Measurements from ENCODE around the gene CFAP107. TPM values are rescaled to one million over a fixed set of nuclear protein-coding genes. Genes with fewer than 3 reads are reported as not detected.
"Not testable (repeated sequence)": the region's sequence is repeated elsewhere in the genome, so short reads cannot be mapped to it uniquely, and the experiment has no call there.

The CFAP107 gene
- total RNA-seq, 1 donor from 2014 or later = not detected

DNA sequence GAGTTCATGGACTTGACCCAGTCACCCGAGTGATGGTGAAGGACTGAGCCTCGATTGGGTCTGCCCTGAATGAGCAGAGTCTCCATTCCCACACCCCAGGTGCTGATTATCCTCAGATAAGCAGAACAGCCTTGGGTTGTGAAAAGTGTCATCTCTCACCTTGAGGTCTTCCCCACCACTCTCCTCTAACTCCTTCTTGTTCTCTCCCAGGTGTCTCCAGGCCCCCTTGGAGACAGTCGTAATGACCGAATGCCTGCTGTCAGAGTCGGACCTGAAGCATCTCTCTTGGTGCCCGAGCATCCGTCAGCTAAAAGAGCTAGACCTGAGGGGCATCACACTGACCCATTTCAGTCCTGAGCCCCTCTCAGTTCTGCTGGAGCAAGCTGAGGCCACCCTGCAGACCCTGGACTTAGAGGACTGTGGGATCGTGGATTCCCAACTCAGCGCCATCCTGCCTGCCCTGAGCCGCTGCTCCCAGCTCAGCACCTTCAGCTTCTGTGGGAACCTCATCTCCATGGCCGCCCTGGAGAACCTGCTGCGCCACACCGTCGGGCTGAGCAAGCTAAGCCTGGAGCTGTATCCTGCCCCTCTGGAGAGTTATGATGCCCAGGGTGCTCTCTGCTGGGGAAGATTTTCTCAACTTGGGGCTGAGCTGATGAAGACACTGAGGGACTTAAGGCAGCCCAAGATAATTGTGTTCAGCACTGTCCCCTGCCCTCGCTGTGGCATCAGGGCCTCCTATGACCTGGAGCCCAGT, 31.0 kb downstream of the CFAP107 start:
- Mint-ChIP-seq H3K27me3 (no peaks in the 10 kb centered on the region), H3K9me3 (no peaks in the 10 kb centered on the region), H3K36me3 (ENCODE audit: low read depth) (no peaks in the 10 kb centered on the region), H3K27ac (no peak overlapping the region), H3K4me1 (no peaks in the 10 kb centered on the region), H3K4me3 (no peak overlapping the region)
- DNase-seq = no peak
- intact Hi-C loops (cut with micrococcal nuclease) = no loop called here

DNA sequence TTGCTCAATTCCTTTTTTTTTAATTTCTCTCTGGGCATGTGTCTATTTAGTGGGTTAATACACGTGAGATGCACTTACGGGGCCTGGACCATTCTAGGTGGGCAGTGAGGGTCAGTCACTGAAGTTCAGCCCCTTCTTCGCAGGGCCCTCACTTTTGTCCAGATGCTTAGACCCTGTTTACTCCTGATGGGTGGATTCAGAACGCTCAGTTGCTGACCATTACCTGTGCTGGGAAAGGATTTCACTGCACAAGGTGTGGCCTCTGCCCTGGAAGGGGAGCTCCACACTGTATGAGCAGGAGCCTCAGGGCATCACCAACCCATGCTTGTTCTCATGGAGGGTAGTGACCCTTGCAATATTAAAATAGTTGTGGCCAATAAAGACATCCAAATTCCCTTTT, 32.1 kb downstream of the CFAP107 start:
- no peak overlapping the region for H3K4me3 Mint-ChIP-seq
- H3K27me3 Mint-ChIP-seq = no peaks in the 10 kb centered on the region
- intact Hi-C loops (cut with micrococcal nuclease) = no loop called here
- H3K9me3 Mint-ChIP-seq = no peaks in the 10 kb centered on the region
- DNase-seq = no peak
- H3K27ac Mint-ChIP-seq = no peak overlapping the region
- no peaks in the 10 kb centered on the region for H3K36me3 Mint-ChIP-seq (ENCODE audit: low read depth)
- H3K4me1 Mint-ChIP-seq = no peaks in the 10 kb centered on the region

DNA sequence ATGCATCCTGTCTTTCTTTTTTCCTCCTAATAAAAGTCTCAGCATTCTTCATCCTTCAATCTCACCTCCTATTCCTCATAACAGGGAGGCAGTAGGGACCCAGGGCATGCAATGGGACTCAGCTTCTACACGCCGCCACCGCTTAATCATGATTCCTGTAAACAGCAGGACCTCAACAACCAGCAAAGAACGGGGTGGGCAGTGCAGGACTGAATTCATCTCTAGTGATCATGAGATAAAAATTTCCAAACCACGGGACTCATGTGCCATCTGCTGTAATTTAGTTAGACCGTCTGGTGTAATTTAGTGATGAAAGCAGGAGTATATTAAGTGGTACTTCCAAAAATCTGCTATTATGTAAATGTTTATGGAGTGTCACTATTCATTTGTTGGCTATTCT, 32.9 kb downstream of the CFAP107 start:
- Mint-ChIP-seq H3K4me1 (no peaks in the 10 kb centered on the region), H3K4me3 (no peak overlapping the region), H3K9me3 (no peaks in the 10 kb centered on the region), H3K36me3 (ENCODE audit: low read depth) (no peaks in the 10 kb centered on the region), H3K27me3 (no peaks in the 10 kb centered on the region), H3K27ac (no peak overlapping the region)
- no peak for DNase-seq
- intact Hi-C loops (cut with micrococcal nuclease) = no loop called here

DNA sequence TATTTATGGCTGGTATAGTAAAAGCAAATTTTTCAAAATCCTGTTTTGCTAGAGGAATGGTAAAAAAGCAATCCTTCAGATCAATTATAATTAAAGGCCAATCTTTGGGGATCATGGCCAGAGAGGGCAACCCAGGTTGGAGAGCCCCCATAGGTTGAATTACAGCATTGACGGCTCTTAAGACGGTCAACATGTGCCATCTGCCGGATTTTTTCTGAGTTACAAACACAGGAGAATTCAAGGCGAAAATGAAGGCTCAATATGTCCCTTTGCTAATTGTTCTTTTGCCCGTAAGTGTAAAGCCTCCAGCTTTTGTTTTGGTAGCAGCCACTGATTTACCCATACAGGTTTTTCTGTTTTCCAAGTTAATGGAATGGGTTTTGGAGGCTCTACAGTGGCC, 35.5 kb downstream of the CFAP107 start:
- H3K9me3 Mint-ChIP-seq; DNase-seq; H3K4me1 Mint-ChIP-seq; H3K36me3 Mint-ChIP-seq (ENCODE audit: low read depth); H3K27me3 Mint-ChIP-seq; H3K4me3 Mint-ChIP-seq; intact Hi-C loops (cut with micrococcal nuclease); H3K27ac Mint-ChIP-seq: not testable (repeated sequence)

DNA sequence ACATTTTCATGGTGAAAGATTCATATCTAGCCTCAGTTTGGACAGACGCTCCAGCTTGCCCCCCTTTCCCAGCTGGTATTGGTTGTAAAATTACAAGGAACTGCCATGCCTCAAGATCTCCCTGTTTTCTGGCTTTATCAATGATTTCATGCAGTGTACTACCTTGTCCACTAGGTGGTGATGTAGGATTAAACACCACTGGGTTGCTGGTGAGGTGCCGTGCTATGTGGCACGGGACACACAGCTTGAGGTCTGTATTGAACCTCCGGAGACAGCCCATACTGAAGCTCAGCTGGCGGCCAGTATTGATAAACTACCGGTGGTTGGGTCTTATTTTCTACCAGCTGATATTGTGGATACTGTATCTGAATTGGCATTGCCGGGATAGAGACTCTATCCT, 37.8 kb downstream of the CFAP107 start:
- H3K4me3 Mint-ChIP-seq; H3K9me3 Mint-ChIP-seq; H3K27me3 Mint-ChIP-seq; H3K27ac Mint-ChIP-seq; H3K4me1 Mint-ChIP-seq; intact Hi-C loops (cut with micrococcal nuclease); DNase-seq; H3K36me3 Mint-ChIP-seq (ENCODE audit: low read depth): not testable (repeated sequence)

DNA sequence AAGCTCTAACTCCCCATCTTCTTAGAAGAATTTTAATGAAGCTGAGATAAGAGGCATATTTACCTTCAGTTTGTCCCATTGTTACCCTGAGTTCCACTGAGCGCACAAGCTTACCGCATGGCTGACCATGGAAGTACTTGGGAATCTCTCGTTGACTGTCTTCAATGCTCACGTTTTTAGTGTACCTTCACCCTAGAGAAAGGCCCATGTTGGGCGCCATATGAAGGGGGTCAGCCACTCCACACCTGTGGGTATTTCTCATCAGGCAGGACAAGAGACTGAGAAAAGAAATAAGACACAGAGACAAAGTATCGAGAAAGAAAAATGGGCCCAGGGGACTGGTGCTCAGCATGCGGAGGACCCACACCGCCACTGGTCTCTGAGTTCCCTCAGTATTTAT, 38.7 kb downstream of the CFAP107 start:
- H3K9me3 Mint-ChIP-seq; H3K27ac Mint-ChIP-seq; H3K4me1 Mint-ChIP-seq; H3K27me3 Mint-ChIP-seq; H3K36me3 Mint-ChIP-seq (ENCODE audit: low read depth); intact Hi-C loops (cut with micrococcal nuclease); DNase-seq; H3K4me3 Mint-ChIP-seq: not testable (repeated sequence)

DNA sequence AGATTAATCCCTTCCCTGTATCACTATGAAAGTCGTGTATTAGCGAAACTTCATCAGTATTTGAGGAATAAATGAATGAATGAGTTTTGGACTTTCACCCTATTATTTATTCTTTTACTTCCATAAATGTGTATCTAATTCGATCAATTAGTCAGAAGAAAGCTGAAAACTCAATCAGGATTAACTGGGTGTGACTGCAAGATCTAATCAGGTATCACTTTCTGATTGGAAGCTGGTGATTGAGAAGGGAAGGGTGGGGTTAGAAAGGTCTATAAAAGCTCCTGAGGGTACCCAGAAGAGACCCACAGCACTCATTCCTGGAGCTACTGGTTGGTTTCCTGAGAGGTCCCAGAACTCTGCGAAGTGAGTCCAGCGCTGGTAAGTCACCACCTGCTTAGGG, 45.1 kb downstream of the CFAP107 start, which contains the start of gene PRAMEF1:
Gene PRAMEF1 (plus strand): TSS at position 301 of the 400 bp plus-strand sequence. CDS start 1,831 bp downstream, outside the sequence.
- DNase-seq; H3K27ac Mint-ChIP-seq; H3K27me3 Mint-ChIP-seq; H3K36me3 Mint-ChIP-seq (ENCODE audit: low read depth); H3K4me1 Mint-ChIP-seq; H3K9me3 Mint-ChIP-seq; H3K4me3 Mint-ChIP-seq; intact Hi-C loops (cut with micrococcal nuclease): not testable (repeated sequence)

DNA sequence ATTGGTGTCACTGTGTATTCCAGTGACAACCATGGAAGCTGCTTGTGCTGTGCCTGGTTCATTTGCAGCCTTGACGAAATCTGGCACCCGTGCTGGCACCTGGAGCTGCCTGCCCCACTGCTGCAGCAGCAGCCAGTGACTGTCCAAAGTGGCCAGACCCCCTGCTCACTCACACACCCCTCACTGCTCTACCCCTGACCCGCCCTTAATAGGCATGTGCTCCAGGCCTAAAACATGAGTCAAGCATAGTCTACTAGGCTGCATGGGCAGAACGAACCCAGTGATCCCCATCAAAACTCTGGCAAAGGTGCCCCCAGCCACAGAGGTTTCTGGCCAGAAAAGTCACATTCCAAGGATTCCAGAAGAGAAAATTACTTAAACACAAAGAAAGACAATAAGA, 52.9 kb downstream of the CFAP107 start:
- H3K27ac Mint-ChIP-seq = no peak overlapping the region

DNA sequence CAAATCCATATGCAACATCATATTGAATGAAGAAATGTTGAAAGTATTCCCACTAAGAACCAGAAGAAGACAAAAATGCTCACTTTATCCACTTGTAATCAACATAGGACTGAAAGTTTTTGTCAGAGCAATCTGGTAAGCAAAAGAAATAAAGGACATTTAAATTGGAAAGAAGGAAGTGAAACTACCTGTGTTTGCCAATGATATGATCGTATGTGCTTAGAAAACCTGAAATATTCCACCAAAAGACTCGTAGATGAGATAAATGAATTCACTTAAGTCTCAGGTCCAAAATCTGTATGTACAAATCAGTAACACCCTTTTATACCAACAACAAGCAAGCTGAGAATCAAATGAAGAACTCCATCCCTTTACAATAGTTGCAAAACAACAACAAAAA, 53.7 kb downstream of the CFAP107 start:
- Mint-ChIP-seq H3K27me3 (peaks cover 4% of the 10 kb centered on the region), H3K36me3 (ENCODE audit: low read depth) (no peaks in the 10 kb centered on the region), H3K4me3 (no peak overlapping the region), H3K9me3 (peaks cover 5% of the 10 kb centered on the region), H3K4me1 (no peaks in the 10 kb centered on the region), H3K27ac (no peak overlapping the region)
- no peak for DNase-seq
- intact Hi-C loops (cut with micrococcal nuclease) = no loop called here

More for the DNA sequence above, 52.9 kb downstream of the CFAP107 start:
- Mint-ChIP-seq H3K4me1 (no peaks in the 10 kb centered on the region), H3K27me3 (peaks cover 3% of the 10 kb centered on the region), H3K4me3 (no peak overlapping the region), H3K36me3 (ENCODE audit: low read depth) (no peaks in the 10 kb centered on the region), H3K9me3 (peaks cover 4% of the 10 kb centered on the region)
- DNase-seq = no peak
- intact Hi-C loops (cut with micrococcal nuclease) = no loop called here

DNA sequence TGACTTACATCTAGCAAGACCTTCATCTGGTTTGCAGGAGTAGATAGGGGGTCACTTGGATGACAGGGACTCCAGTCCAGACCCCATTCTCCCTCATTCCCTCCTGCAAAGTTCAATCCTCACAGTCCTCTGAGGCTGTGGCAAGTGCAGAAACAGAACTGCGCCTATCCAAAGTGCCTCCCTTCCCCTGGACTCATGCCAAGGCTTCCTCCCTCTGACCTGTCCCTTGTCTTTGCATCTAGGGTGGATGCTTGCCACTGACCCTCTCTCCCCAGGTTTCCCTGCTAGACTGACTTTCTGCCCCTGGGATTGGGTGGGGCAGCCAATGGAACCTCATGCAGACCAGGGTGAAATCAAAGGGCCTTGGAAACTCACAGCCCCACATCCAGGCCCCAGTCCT, 63.9 kb downstream of the CFAP107 start:
- DNase-seq = no peak
- no peak overlapping the region for H3K4me3 Mint-ChIP-seq
- H3K27me3 Mint-ChIP-seq = peaks cover 5% of the 10 kb centered on the region
- intact Hi-C loops (cut with micrococcal nuclease) = no loop called here
- no peaks in the 10 kb centered on the region for H3K36me3 Mint-ChIP-seq (ENCODE audit: low read depth)
- H3K9me3 Mint-ChIP-seq = peaks cover 5% of the 10 kb centered on the region
- no peaks in the 10 kb centered on the region for H3K4me1 Mint-ChIP-seq
- H3K27ac Mint-ChIP-seq = no peak overlapping the region

DNA sequence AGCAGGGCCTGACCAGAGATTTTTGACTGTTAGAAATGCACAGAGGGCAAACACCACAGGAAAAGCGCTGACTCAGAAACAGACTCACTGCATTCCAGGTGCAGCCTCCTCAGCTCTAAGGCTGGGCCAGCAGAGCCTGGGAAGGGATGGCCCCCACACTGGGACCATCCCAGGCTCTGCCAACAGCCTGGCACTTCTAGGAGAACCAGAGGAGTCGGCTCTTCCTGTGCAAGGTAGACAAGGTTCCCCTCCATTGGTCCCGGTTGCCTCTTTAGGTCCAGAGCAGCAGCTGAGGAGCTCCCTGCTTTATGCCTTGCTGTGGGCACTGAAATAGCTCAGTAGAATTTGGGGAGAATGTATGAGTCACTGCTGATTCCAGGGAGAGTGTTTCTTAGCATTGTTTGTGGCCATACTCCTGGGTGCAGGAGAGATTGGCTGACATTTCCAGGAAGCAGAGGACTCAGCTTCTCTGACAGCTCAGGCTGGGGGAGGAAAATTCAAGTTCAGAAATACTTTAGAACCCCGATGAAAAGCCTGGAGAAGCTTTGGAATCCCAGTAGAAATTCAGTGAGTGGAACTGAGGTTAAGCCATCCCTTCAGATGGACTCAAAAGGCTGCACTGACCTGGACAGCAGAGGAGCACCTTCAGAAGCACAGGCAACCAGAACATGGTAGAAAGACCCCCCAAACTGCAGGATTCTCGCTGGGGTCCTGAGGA, 64.8 kb downstream of the CFAP107 start:
- no peak for DNase-seq
- intact Hi-C loops (cut with micrococcal nuclease) = no loop called here
- no peaks in the 10 kb centered on the region for H3K9me3 Mint-ChIP-seq
- no peaks in the 10 kb centered on the region for H3K4me1 Mint-ChIP-seq
- H3K4me3 Mint-ChIP-seq = no peak overlapping the region
- peaks cover 1% of the 10 kb centered on the region for H3K27me3 Mint-ChIP-seq
- no peak overlapping the region for H3K27ac Mint-ChIP-seq
- no peaks in the 10 kb centered on the region for H3K36me3 Mint-ChIP-seq (ENCODE audit: low read depth)

DNA sequence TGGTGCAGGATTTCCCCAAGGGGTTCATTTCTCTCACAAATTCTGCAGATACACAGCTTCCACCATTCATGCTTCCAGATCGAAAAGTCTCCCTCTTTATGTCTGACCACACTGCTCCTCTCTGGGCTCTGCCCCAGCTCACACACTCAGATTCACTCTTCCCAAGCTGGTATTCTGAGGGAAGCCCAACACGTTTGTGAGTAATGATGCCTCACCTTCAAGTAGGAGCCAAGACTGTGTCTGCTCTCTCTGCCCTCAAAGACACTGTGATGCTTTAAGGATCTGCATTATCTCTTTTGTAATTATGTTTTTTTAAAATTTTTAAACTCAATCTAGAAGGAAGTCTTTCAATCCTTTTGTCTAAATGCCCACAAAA, 65.4 kb downstream of the CFAP107 start:
- DNase-seq = no peak
- intact Hi-C loops (cut with micrococcal nuclease) = no loop called here
- H3K27ac Mint-ChIP-seq = no peak overlapping the region
- peaks cover 1% of the 10 kb centered on the region for H3K27me3 Mint-ChIP-seq
- H3K4me1 Mint-ChIP-seq = no peaks in the 10 kb centered on the region
- no peaks in the 10 kb centered on the region for H3K9me3 Mint-ChIP-seq
- no peaks in the 10 kb centered on the region for H3K36me3 Mint-ChIP-seq (ENCODE audit: low read depth)
- no peak overlapping the region for H3K4me3 Mint-ChIP-seq

Measured in activated CD4-positive, alpha-beta T cell treated with anti-CD3 and anti-CD28 coated beads, Interleukin-2, amount 10 ng/mL, durations not matched to agents 24 days and 14 days (primary cell).